Activated CD8-positive, alpha-beta memory T cell treated with anti-CD3 and anti-CD28 coated beads, Interleukin-2, amount 50 U/mL, for 4 hours (primary cell): ENCODE measurements around the gene GNAT1.
"Not testable (repeated sequence)": the region's sequence is repeated elsewhere in the genome, so short reads cannot be mapped to it uniquely, and the experiment has no call there.

Experiments
- DNase-seq: peaks from one replicate; pipeline ENCODE4 v3.0.0-alpha.2; 2020

The GNAT1 gene

DNA sequence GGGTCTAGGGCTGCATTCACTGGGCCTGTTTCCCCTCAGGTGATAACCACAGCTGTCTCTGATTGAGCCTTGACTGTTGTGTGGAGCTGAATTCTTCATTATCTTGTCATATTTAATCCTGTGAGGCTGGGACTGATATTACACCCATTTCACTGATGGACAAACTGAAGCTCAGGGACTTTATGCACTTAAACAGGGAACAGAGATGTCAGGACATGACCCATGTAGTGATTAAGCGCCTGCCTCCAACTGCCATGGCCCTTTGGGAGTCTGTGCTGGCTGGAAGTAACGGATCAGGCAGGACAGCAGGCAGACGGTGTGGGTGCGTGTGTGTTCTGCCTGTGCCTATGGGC is 52.1 kb downstream of the GNAT1 start:
- DNase-seq, result no peak

DNA sequence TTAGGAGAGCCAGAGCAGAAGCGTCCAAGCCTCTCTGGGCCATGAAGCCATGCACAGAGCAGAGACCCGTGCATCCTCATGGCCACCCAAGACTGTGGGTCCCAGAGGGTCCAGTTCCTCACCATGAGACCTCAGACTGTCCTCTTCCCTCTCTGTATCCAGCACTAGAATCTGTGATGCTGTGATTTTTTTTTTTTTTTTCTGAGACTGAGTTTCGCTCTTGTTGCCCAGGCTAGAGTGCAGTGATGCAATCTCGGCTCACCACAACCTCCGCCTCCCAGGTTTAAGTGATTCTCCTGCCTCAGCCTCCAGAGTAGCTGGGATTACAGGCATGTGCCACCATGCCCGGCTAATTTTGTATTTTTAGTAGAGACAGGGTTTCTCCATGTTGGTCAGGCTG is 53.4 kb downstream of the GNAT1 start:
- DNase-seq, result not testable (repeated sequence)

GRCh38 chr3:50245251-50245745 is 53.9 kb downstream of the GNAT1 start:
- no peak for DNase-seq

DNA sequence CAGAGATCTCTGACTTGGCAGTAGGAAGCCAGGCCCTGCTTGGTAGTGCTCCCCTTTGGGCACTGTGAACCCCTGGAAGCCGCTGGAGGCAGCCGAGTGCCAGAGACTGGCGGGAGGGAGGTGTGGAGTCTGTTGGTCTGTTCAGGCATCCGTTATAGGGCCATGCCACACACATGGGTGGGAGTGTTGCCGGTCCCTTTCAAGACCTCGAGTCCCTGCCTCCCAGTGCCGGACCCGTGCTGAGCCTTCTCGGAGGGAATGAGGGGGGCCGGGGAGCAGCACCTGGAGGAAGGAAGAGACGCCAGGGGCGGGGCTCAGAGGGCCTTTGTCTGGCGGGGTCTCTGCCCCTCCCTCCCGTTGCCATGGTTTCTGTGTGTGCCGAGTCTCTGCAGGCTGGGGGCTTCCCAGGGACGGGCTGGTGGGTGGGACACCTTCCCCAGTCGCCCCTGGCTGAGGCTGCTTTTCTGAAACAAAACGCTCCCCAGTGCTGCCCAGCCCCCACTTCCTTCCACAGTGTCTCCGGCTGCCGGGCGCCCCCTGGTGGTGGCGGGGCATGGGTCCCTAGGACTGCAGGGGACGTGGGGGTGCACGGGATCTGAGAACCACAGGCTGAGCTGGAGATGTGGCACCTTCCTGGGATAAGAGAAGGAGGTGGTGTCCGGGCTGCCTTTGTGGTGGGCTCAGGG is 54.6 kb downstream of the GNAT1 start:
- peak; percentile 97 for DNase-seq

GRCh38 chr3:50246517-50246954 is 55.1 kb downstream of the GNAT1 start:
- peak; percentile 77 for DNase-seq
